ENCODE measurements around the gene PIK3C2G. TPM values are rescaled to one million over a fixed set of nuclear protein-coding genes. Genes with fewer than 3 reads are reported as not detected.

The PIK3C2G gene
- total and polyA plus RNA-seq, 3 experiments from 2014 or later: not detected

- Histone ChIP-seq H3K27ac (ENCODE audit: low read depth, low read length) (no peak overlapping the region), H3K36me3 (ENCODE audit: insufficient read depth, low read length) (no peaks in the 10 kb centered on the region), H3K4me3 (ENCODE audit: low read length) (no peak overlapping the region), H3K4me1 (ENCODE audit: insufficient read depth, low read length) (no peaks in the 10 kb centered on the region), H3K27me3 (ENCODE audit: insufficient read depth, low read length, poor library complexity, severe bottlenecking) (no peaks in the 10 kb centered on the region), H3K9me3 (ENCODE audit: low read length) (peaks cover 6% of the 10 kb centered on the region)
- no peak for DNase-seq
- no peaks in the 10 kb centered on the region for H3K27me3 Mint-ChIP-seq
- H3K4me3 Mint-ChIP-seq: no peak overlapping the region
- H3K36me3 Mint-ChIP-seq: no peaks in the 10 kb centered on the region
- POLR2A ChIA-PET: no interaction called here
- peaks cover 2 to 43% (median 11%) of the 10 kb centered on the region in 5 donors for H3K9me3 Mint-ChIP-seq
- H3K4me1 Mint-ChIP-seq: no peaks in the 10 kb centered on the region
- CTCF ChIA-PET: no interaction called here
- no peak overlapping the region for H3K27ac Mint-ChIP-seq
Observed at GRCh38 chr12:18302809-18303430, 41.6 kb downstream of the PIK3C2G start.

- H3K36me3 Mint-ChIP-seq: no peaks in the 10 kb centered on the region
Observed at GRCh38 chr12:18304609-18305008, 43.3 kb downstream of the PIK3C2G start.

GRCh38 chr12:18306311-18306710 is 45.0 kb downstream of the PIK3C2G start:
- no peaks in the 10 kb centered on the region for H3K36me3 Mint-ChIP-seq
- ChIA-PET POLR2A (no interaction called here), CTCF (interaction anchor here (1.2 kb wide), 1 partner anchor 13 kb away, joined by 3 read pairs; no protein-coding TSS in a partner anchor)
- H3K4me3 Mint-ChIP-seq: no peak overlapping the region
- no peak for DNase-seq
- H3K9me3 Mint-ChIP-seq: peaks cover 2 to 18% (median 9%) of the 10 kb centered on the region in 5 donors
- no peak overlapping the region for H3K27ac ChIP-seq (ENCODE audit: low read depth, low read length)
- peaks cover 6% of the 10 kb centered on the region for H3K9me3 ChIP-seq (ENCODE audit: low read length)
- H3K36me3 ChIP-seq (ENCODE audit: insufficient read depth, low read length): no peaks in the 10 kb centered on the region
- H3K27me3 ChIP-seq (ENCODE audit: insufficient read depth, low read length, poor library complexity, severe bottlenecking): no peaks in the 10 kb centered on the region
- no peak overlapping the region for H3K27ac Mint-ChIP-seq
- no peaks in the 10 kb centered on the region for H3K4me1 ChIP-seq (ENCODE audit: insufficient read depth, low read length)
- no peaks in the 10 kb centered on the region for H3K4me1 Mint-ChIP-seq
- no peaks in the 10 kb centered on the region for H3K27me3 Mint-ChIP-seq
- no peak overlapping the region for H3K4me3 ChIP-seq (ENCODE audit: low read length)

More at GRCh38 chr12:18304609-18305008, 43.3 kb downstream of the PIK3C2G start:
- Histone ChIP-seq H3K27ac (ENCODE audit: low read depth, low read length) (no peak overlapping the region), H3K27me3 (ENCODE audit: insufficient read depth, low read length, poor library complexity, severe bottlenecking) (no peaks in the 10 kb centered on the region), H3K4me3 (ENCODE audit: low read length) (no peak overlapping the region), H3K9me3 (ENCODE audit: low read length) (peaks cover 6% of the 10 kb centered on the region), H3K4me1 (ENCODE audit: insufficient read depth, low read length) (no peaks in the 10 kb centered on the region), H3K36me3 (ENCODE audit: insufficient read depth, low read length) (no peaks in the 10 kb centered on the region)
- ChIA-PET POLR2A (no interaction called here), CTCF (interaction anchor here (1.1 kb wide), 1 partner anchor 15 kb away, joined by 3 read pairs; no protein-coding TSS in a partner anchor)
- Mint-ChIP-seq H3K9me3 (peaks cover 2 to 30% (median 10%) of the 10 kb centered on the region in 5 donors), H3K4me3 (no peak overlapping the region), H3K4me1 (no peaks in the 10 kb centered on the region), H3K27me3 (no peaks in the 10 kb centered on the region), H3K27ac (no peak overlapping the region)
- no peak for DNase-seq

- no peak for DNase-seq
- H3K27me3 ChIP-seq (ENCODE audit: insufficient read depth, low read length, poor library complexity, severe bottlenecking): no peaks in the 10 kb centered on the region
- Mint-ChIP-seq H3K27ac (no peak overlapping the region), H3K4me1 (no peaks in the 10 kb centered on the region), H3K9me3 (peaks cover 0 to 4% (median 0%) of the 10 kb centered on the region in 5 donors), H3K36me3 (no peaks in the 10 kb centered on the region), H3K4me3 (no peak overlapping the region), H3K27me3 (no peaks in the 10 kb centered on the region)
- ChIA-PET POLR2A (no interaction called here), CTCF (no interaction called here)
- H3K36me3 ChIP-seq (ENCODE audit: insufficient read depth, low read length): no peaks in the 10 kb centered on the region
- H3K27ac ChIP-seq (ENCODE audit: low read depth, low read length): no peak overlapping the region
- H3K4me3 ChIP-seq (ENCODE audit: low read length): no peak overlapping the region
- H3K9me3 ChIP-seq (ENCODE audit: low read length): no peaks in the 10 kb centered on the region
- no peaks in the 10 kb centered on the region for H3K4me1 ChIP-seq (ENCODE audit: insufficient read depth, low read length)
Observed at GRCh38 chr12:18313306-18313705, 52.0 kb downstream of the PIK3C2G start.

GRCh38 chr12:18320036-18320617 is 58.8 kb downstream of the PIK3C2G start:
- Histone ChIP-seq H3K27ac (ENCODE audit: low read depth, low read length) (no peak overlapping the region), H3K36me3 (ENCODE audit: insufficient read depth, low read length) (no peaks in the 10 kb centered on the region), H3K9me3 (ENCODE audit: low read length) (no peaks in the 10 kb centered on the region), H3K4me3 (ENCODE audit: low read length) (no peak overlapping the region), H3K4me1 (ENCODE audit: insufficient read depth, low read length) (no peaks in the 10 kb centered on the region), H3K27me3 (ENCODE audit: insufficient read depth, low read length, poor library complexity, severe bottlenecking) (no peaks in the 10 kb centered on the region)
- H3K9me3 Mint-ChIP-seq: peaks cover 0 to 14% (median 3%) of the 10 kb centered on the region in 5 donors
- no peaks in the 10 kb centered on the region for H3K4me1 Mint-ChIP-seq
- POLR2A ChIA-PET: no interaction called here
- H3K27me3 Mint-ChIP-seq: no peaks in the 10 kb centered on the region
- H3K27ac Mint-ChIP-seq: no peak overlapping the region
- CTCF ChIA-PET: interaction anchor here (1.3 kb wide), 1 partner anchor 16 kb away, joined by 3 read pairs; no protein-coding TSS in a partner anchor
- H3K4me3 Mint-ChIP-seq: no peak overlapping the region
- no peaks in the 10 kb centered on the region for H3K36me3 Mint-ChIP-seq
- DNase-seq: no peak

GRCh38 chr12:18320976-18321375 is 59.7 kb downstream of the PIK3C2G start:
- POLR2A ChIA-PET: no interaction called here
- no peaks in the 10 kb centered on the region for H3K27me3 Mint-ChIP-seq

GRCh38 chr12:18323159-18323558 is 61.8 kb downstream of the PIK3C2G start:
- Histone ChIP-seq H3K4me3 (ENCODE audit: low read length) (no peak overlapping the region), H3K9me3 (ENCODE audit: low read length) (no peaks in the 10 kb centered on the region), H3K27me3 (ENCODE audit: insufficient read depth, low read length, poor library complexity, severe bottlenecking) (no peaks in the 10 kb centered on the region), H3K4me1 (ENCODE audit: insufficient read depth, low read length) (no peaks in the 10 kb centered on the region), H3K27ac (ENCODE audit: low read depth, low read length) (no peak overlapping the region), H3K36me3 (ENCODE audit: insufficient read depth, low read length) (no peaks in the 10 kb centered on the region)
- Mint-ChIP-seq H3K36me3 (no peaks in the 10 kb centered on the region), H3K27ac (no peak overlapping the region), H3K4me3 (no peak overlapping the region), H3K27me3 (no peaks in the 10 kb centered on the region), H3K9me3 (peaks cover 2 to 14% (median 6%) of the 10 kb centered on the region in 5 donors), H3K4me1 (no peaks in the 10 kb centered on the region)
- ChIA-PET POLR2A (no interaction called here), CTCF (no interaction called here)
- DNase-seq: no peak

More at GRCh38 chr12:18320976-18321375, 59.7 kb downstream of the PIK3C2G start:
- Histone ChIP-seq H3K4me3 (ENCODE audit: low read length) (no peak overlapping the region), H3K4me1 (ENCODE audit: insufficient read depth, low read length) (no peaks in the 10 kb centered on the region), H3K9me3 (ENCODE audit: low read length) (no peaks in the 10 kb centered on the region), H3K27me3 (ENCODE audit: insufficient read depth, low read length, poor library complexity, severe bottlenecking) (no peaks in the 10 kb centered on the region), H3K36me3 (ENCODE audit: insufficient read depth, low read length) (no peaks in the 10 kb centered on the region), H3K27ac (ENCODE audit: low read depth, low read length) (no peak overlapping the region)
- CTCF ChIA-PET: no interaction called here
- H3K9me3 Mint-ChIP-seq: peaks cover 0 to 14% (median 3%) of the 10 kb centered on the region in 5 donors
- no peak for DNase-seq
- no peak overlapping the region for H3K27ac Mint-ChIP-seq
- no peak overlapping the region for H3K4me3 Mint-ChIP-seq
- H3K36me3 Mint-ChIP-seq: no peaks in the 10 kb centered on the region
- no peaks in the 10 kb centered on the region for H3K4me1 Mint-ChIP-seq

- peaks cover 0 to 13% (median 6%) of the 10 kb centered on the region in 5 donors for H3K9me3 Mint-ChIP-seq
- no peak overlapping the region for H3K27ac Mint-ChIP-seq
- Histone ChIP-seq H3K9me3 (ENCODE audit: low read length) (no peaks in the 10 kb centered on the region), H3K36me3 (ENCODE audit: insufficient read depth, low read length) (no peaks in the 10 kb centered on the region), H3K27me3 (ENCODE audit: insufficient read depth, low read length, poor library complexity, severe bottlenecking) (no peaks in the 10 kb centered on the region), H3K4me1 (ENCODE audit: insufficient read depth, low read length) (no peaks in the 10 kb centered on the region), H3K27ac (ENCODE audit: low read depth, low read length) (no peak overlapping the region), H3K4me3 (ENCODE audit: low read length) (no peak overlapping the region)
- ChIA-PET CTCF (no interaction called here), POLR2A (no interaction called here)
- no peak for DNase-seq
- no peak overlapping the region for H3K4me3 Mint-ChIP-seq
- no peaks in the 10 kb centered on the region for H3K4me1 Mint-ChIP-seq
- no peaks in the 10 kb centered on the region for H3K27me3 Mint-ChIP-seq
- H3K36me3 Mint-ChIP-seq: no peaks in the 10 kb centered on the region
Observed at GRCh38 chr12:18327036-18327435, 65.7 kb downstream of the PIK3C2G start.
